Activated T-helper 1 cell treated with anti-CD3 and anti-CD28 coated beads, Interleukin-2, amount 50 U/mL, for 16 hours (primary cell): ENCODE data around the gene TCF12.
"Not testable (repeated sequence)": the region's sequence is repeated elsewhere in the genome, so short reads cannot be mapped to it uniquely, and the experiment has no call there.

Source experiments
- DNase-seq, 2 donors: peaks; one replicate each; pipeline ENCODE4 v3.0.0-alpha.2; 2020; ENCODE audit warnings: low read depth in 1 of 2, low spot score in 1 of 2

The TCF12 gene

GRCh38 chr15:56915888-56916287 lies 2.6 kb upstream of the TCF12 start:
- no peak for DNase-seq

DNA sequence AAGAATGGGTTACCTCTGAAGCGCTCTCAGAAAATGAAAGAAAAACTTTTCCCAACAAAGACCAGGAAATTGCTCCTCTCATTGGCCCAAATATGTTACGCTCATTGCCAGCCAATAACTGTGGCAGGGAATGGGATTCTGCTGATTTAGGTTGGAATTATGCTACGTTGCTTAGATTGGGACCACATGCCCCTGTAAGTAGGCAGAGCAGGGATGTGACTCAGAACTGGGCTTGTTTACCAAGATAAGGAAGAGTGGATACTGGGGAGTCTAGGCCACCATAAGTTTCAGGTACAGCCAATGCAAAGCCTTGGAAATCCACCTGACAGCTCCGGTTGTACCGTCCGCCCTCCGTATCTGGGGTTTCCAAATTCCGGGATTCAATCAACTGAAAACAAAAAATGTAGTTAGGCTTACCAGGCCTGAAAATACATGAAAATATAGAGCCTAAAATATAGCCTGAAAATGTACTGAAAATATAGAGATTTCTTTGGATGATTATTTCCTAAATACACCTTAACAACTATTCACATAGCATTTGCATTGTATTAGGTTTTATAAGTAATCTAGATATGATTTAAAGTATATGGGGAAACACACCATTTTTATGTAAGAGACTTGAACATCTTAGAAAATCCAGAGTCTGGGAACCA lies 1.5 kb upstream of the TCF12 start:
- DNase-seq: no peak

DNA sequence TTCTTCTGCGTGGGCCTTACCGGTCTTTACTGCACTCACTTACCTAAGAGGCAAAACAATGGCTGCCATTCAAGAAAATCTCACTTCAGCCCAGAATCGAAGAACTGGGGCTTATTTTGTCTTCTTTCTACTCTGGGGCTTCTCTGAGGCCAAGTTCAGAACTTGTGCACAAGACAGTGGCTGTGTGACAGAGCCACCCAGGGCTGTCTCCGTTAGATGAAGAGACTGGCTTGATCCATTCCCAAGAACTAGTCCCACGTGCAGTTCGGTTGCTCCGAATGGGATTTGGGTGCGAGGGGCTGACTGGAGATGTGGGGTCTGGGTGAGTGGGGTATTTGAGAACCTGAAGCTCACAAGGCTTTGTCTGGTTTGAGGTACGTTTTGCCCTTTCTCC lies 795 bp upstream of the TCF12 start:
- no peak for DNase-seq

DNA sequence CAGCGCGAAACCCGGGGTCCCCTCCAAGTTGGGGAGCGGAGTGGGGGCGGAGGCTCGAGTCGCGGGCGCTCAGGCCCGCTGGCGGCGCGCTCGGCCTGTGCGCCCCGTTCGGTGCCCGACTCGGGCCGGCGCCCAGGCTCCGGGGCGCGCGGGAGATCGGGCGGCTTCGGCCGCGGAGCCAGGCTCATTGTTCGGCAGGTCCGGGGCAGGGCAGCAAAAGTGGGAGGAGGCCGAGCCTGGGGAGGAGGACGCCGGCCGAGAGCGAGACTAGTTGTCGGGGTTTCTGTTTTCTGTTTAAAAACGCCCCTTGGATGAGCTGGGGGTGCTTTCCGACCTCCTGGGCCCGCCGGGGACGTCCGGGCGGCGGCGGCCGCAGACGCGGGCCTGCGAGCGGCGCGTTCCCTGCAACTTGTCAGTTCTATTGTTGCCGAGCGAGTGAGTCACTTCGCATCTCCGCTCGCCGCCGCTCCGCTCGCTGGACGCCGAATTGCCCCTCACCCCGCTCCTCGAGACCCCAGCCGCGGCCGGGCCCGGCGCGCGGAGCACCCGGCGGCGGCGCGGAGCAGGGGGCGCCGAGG lies 676 bp downstream of the TCF12 start:
- peak; percentile 19 to 35 for DNase-seq

DNA sequence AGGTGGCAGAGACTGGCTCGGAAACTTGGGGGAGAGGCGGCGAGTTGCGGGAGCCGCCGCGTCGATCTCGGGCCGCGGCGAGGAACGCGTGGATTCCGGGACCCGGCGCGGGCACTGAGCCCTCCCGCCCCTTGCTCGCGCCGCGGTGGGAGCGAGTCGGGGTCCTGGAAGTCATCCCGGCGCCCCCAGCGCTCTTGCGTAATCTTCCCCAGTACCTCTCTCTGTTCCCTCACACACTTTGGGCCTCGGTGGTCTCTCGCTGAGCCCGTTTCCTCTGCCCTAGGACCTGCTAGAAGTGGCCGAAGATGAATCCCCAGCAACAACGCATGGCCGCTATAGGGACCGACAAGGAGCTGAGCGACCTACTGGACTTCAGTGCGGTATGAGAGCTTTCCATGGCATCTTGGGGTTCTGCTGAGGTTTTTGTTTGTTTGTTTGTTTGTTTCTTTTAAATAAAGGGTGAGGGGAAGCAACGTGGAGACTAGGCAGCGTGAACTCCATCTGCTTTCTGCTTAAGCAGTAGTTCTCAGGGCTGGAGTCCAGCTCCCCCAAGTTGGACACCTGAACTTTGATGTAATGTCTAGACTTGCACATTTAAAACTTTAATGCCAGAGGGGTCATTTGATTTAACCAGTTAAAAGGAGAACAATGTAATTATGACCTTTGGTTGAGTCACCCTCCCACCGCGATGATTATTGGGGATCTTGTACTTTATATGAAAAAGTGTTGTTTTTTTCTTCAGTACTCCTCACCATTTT lies 1.3 kb downstream of the TCF12 start:
- no peak for DNase-seq

- no peak for DNase-seq
Observed at GRCh38 chr15:56920367-56920627, 1.9 kb downstream of the TCF12 start.

GRCh38 chr15:56923174-56923591 lies 4.7 kb downstream of the TCF12 start:
- no peak for DNase-seq

DNA sequence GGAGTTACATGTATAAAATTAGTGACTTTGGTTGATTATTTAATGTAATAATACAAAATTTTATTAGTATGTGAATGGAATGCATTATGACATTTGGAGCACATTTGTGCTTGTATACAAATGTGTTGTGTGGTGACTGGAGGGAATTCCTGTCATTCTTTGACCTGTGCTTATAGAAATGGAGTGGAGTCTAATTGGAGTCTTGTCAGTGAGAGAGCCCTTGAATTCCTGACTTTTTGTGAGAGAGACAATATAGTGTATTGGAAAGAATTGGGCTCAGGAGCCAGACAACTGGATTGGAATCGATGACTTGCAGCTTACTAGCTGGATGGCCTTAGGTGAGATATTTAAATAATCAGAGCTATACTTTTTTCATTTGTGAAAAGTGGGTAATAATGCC lies 9.4 kb downstream of the TCF12 start:
- DNase-seq: no peak

DNA sequence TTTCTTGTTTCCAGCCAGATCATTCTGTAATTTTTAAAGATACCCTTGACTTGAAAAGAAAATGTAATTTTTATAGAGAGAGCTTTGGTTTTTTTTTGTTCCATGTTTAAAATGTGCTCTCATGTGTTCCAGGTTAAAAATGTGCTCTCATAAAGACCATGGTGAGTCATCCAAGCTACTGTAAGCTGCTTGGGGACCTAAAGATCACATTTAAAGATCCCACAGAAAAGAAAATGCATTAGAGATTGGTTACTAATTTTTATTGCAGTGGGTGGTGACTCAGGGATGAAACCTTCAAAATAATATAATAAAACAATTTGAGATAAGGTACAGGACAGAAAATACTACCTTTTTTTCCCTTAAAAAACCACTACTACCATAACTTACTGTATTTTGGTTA lies 11.0 kb downstream of the TCF12 start:
- no peak for DNase-seq

GRCh38 chr15:56929933-56930332 lies 11.5 kb downstream of the TCF12 start:
- no peak for DNase-seq

GRCh38 chr15:56930669-56931313 lies 12.3 kb downstream of the TCF12 start:
- DNase-seq: no peak

DNA sequence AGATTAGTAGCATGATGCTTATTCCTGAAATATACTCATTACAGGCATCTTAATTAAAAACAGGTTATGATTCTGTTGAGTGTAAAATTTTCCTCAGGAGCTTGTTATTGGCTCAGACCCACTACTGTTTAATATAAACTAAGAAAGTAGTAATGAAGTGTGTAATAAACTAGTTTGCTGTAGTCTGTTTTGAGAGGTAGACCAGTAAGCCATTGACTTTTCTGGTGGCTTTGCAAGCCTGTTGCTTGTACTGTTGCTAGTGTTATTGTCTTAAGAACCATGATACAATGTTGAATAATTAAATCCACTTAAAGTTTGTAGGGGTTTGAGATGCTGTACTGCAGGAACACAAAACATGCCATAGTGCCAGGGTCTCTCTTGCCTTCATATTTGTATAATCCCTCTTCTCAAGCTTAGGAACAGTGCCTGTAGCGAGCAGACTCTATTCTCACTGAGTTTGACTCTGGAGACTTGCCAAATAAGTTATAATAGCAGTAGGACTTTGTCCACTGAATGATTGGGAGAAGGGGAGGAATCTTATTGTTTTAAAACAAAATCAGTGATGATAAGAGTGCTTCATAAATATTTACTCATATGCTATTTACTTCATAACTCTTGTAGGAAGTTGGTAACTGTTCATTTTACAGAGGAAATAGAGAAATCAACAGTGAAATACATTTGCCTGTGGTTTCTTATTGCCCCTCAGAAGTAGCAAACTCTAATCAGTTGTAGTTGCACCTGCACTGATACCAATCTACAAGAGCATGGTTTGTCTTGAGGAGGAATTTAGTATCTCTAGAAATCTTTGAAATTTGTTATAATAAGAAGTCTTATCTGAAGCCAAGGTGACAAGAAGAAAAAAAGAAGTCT lies 13.4 kb downstream of the TCF12 start:
- DNase-seq: no peak

DNA sequence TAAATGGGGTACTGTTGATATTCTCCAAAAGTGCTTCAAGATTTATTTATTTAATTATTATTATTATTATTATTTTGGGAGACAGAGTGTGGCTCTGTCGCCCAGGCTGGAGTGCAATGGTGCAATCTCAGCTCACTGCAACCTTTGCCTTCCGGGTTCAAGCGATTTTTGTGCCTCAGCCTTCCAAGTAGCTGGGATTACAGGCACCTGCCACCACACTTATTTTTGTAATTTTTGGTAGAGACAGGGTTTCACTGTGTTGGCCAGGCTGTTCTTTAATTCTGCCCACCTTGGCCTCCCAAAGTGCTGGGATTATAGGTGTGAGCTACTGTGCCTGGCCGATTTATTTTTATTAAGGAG lies 14.0 kb downstream of the TCF12 start:
- DNase-seq: not testable (repeated sequence)

DNA sequence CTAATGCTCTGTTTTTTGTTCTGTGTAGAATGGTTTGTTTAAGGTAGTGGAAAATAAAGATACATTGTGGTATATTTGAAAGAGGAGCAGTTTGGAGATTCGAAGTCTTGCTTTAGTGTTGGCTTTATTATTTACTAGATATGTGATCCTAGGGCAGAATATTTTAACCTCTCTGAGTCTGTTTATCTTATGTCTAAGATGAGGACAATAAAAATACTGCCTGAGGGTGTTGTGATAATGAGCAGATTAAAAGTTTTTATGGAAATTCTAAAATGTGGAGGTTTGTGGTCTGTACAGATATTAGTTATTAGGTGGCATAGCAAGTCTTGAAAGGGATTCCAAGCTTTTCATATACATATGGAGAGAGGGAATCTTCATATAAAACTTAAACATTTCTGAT lies 15.0 kb downstream of the TCF12 start:
- no peak for DNase-seq

DNA sequence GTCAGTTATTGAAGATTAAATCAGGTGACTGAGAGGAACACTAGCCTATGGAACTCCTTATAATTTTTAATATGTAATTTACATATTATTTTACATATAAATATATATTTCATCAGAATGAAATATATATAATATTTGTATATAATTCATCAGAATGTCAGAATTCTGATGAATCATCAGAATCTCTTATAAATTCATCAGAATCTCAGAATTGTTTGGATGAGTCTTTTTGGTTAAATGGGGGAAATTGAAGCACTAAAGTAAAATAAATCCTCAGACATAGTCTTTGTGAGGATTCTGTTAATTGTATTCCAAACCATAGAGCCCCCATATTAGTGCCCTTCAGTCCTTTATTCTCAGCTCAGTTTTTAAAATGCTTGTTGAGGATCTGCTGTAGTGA lies 15.4 kb downstream of the TCF12 start:
- no peak for DNase-seq

- DNase-seq: no peak
Observed at GRCh38 chr15:56934269-56934668, 15.8 kb downstream of the TCF12 start.

DNA sequence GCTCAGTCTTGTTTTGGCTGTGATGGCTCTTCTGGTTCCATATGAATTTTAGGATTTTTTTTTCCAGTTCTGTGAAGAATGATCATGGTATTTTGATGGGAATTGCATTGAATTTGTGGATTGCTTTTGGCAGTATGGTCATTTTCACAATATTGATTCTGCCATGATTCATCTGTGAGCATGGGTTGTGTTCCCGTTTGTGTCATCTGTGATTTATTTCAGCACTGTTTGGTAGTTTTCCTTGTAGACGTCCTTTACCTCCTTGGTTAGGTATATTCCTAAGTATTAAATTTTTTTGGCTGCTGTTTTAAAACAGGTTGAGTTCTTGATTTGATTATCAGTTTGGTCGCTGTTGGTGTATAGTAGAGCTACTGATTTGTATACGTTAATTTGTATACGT lies 18.5 kb downstream of the TCF12 start:
- no peak for DNase-seq

DNA sequence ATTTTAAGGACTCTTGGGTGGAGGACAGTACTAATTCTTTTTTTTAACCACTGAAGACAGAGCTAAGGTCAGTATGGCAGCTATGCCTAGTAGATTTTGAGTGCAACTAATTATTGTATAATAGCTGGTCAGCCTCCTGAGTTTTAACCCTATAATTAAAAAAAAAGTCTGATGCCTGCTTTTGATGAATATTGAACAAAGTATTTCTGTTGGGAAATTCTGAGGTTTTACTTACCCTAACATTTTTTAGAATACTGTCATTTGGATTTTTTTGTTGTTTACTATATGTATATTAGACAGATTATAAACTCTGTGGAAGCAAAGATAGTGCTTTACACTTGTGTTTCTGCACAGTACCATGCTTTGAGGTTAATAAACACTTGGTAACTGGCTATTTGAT lies 20.8 kb downstream of the TCF12 start:
- DNase-seq: no peak

GRCh38 chr15:56940388-56940787 lies 21.9 kb downstream of the TCF12 start:
- DNase-seq: no peak

DNA sequence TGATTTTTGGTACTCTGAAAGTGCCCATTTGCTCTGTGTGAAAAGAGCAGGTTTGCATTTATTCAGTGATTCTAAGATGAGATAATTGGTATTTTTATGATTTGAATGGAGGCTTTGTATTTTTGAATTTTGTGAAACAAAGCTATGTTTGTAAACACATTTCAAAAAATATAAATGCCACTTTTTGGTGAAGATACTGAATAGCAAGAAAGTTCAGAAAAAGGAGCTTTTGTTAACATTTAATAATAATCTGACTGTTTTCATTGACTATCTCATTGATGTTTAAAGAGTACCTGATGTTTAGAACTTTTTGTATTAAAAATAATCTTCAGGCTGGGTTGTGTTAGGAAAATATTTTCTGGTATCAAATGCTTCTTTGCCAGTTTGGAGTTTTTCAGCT lies 23.7 kb downstream of the TCF12 start:
- no peak for DNase-seq

DNA sequence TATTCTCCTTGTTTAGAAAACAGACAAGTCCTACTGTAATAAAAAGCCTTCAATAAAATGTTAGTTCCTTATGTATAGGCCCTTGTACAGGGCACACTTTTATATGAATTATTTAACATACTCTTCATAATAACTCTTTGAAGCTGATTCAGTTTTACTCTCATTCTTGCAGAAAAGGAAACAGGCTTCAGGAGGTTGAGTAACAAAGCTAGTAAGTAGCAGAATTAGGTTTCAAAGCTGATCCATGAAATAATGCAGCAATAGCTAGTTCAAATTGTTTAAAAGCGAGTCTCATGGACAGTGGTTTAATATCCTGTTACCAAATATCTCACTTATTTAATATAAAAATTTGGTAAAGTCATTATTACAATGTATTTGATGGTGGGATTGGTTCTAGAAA lies 25.0 kb downstream of the TCF12 start:
- no peak for DNase-seq

DNA sequence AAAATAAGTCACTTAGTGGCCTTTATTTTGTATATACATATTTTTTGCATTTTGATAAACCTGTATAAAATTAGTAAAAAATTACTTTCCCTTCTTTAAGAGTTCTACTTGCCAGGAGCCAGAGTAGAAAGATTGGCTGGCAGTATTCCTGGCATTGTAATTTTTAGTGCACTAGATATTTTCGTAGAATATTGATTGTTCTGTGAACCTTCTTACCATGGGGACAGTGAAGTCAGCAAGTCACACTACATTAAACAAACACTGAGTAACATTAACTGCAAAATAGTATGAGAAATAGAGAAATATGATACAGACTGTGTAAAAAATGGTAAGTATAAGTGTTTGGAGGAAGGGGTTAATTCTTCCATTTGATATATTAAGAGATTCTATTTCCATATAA lies 26.0 kb downstream of the TCF12 start:
- DNase-seq: no peak
